Measurements from ENCODE around the gene ZNF385B.
"Not testable (repeated sequence)": the region's sequence is repeated elsewhere in the genome, so short reads cannot be mapped to it uniquely, and the experiment has no call there.

ZNF385B gene

DNA sequence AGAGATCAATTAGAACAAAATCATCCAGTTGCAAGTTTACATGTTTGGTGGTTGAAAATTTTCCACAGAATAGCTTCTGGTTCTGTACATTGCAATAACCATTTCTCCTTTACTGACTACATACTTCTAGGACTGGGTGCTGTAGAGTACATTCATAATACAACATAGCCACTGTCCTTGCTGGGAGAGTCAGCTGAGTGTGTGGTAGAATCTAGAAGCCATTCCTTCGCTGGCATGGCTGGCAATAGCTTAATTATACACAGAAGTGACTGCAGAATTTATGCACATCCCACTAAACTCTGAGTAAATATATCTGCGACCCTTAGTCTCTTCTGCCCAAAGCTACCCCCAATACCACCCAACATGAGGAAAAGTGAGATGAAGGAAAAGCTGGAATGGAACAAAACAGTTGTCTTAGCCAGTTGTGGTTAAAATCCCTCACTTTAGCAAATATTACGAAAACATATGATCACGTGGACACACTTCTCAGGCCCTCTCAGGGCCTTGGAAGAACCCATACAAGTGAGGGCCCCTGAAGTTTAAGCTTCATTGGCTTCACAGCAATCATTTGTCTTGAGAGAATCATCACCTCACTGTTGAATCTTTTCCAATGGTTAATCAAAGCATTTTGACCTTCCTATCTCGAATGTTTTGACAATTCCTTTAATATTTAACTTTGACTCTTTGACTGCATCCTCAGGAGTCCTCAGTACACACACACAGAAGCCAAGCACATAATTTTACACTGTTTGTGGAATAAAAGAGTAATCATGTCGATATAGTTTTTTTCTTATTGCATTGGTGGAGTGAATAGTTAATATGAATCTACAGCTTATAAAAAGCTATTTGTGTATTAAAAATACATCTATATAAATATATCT is 225.1 kb downstream of the ZNF385B start:
- no peak for DNase-seq (ENCODE audit: low read depth, low spot score)

GRCh38 chr2:179631769-179632385 is 229.5 kb downstream of the ZNF385B start:
- DNase-seq (ENCODE audit: low read depth, low spot score): not testable (repeated sequence)

DNA sequence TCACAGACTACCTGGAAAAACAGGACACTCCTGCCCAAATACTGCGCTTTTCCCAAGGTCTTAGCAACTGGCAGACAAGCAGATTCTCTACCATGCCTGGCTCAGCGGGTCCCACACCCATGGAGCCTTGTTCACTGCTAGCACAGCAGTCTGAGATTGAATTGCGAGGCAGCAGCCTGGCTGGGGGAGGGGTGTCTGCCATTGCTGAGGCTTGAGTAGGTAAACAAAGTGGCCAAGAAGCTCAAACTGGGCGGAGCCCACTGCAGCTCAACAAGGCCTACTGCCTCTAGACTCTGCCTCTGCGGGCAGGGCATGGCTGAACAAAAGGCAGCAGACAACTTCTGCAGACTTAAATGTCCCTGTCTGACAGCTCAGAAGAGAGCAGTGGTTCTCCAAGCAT is 231.6 kb downstream of the ZNF385B start:
- not testable (repeated sequence) for DNase-seq (ENCODE audit: low read depth, low spot score)

DNA sequence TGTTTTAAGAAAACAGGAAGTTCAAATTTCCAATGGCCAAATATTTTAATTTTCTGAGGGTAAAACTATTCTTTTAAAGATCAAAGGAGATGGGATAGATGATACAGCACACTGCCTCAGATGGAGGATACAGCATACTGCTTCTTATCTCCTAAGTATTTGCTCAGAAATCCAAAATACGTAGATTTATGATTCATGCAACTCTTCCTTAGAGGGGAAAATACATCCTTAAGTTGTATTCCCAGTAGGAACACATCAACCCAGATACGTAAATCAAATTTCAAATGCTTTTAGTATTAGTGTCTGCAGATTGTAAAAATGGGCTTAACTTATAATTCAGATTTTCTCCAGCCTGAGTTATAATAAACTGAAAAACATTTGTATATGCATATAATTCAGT is 235.2 kb downstream of the ZNF385B start:
- no peak for DNase-seq (ENCODE audit: low read depth, low spot score)

DNA sequence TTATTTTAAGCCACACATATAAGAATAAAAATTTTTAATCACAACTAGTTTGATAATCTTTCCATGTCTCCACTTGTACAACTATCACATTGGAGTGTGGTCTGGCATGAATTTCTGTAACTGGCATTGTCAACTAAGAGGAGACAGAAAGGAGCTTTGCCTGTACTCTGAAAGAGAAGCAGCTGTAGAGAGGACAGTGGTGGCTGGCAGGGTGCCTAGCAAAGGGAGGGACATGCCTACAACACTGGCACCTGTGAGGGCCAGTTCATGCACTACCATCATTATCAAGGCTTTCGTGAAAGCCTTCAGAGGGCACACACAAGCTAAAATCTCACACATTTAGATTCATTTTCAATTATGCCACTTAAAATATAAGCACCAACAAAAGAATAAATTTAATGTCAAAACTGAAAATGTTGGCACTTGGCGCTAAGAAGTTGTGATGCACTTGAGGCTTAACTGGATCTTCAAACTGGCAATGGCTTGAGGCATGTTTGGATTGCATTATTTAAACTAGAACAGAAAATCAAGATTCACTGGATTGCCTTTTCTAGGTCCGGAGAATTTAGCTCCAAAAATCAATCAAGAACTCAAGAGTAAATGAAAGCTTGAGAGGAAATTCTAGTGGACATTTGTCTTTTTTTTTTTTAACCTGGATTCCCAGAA is 238.6 kb downstream of the ZNF385B start:
- no peak for DNase-seq (ENCODE audit: low read depth, low spot score)

GRCh38 chr2:179622112-179622511 is 239.3 kb downstream of the ZNF385B start:
- DNase-seq (ENCODE audit: low read depth, low spot score): no peak

DNA sequence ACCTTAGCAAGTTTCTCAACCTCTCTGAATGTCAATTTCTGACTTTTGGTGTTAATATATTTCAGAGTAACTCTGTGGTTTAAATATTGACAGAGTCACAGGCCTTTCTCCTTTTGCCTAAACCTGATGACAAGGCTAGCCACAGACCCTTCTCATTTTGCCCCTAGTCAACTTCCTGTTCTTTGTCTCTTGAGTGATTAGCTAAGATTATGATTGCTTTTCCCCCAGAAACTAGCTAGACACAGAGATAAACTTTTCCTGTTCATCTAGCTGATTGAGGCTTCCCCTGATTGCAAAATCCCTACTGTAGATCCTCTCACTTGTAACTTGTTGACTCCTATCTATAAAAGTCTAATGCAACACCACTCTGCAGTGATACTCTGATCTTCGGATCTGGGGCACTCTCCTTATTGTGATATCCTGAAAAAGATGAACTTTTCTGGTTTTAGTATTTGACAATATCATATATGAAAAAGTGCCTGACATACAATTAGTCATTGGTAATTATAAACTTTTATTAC is 241.4 kb downstream of the ZNF385B start:
- DNase-seq (ENCODE audit: low read depth, low spot score): no peak

DNA sequence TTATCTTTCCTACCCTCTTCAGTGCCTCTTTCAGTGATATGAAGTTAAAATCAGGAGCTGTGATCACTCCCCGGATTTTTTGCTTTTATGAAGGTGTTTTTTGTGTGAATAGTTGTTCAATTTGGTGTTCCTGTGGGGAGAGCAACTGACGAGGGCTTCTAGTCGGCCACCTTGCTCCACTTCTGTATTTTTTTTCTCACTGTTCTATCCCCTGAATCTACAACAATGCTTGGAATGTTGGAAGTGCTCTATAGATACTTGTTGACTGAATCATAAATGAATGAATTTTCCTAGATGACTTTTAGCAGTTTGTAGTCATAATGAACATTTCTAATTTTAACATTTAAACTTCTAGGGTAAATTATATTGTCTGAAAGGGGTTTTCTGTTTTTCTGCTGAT is 247.3 kb downstream of the ZNF385B start:
- DNase-seq (ENCODE audit: low read depth, low spot score): no peak

DNA sequence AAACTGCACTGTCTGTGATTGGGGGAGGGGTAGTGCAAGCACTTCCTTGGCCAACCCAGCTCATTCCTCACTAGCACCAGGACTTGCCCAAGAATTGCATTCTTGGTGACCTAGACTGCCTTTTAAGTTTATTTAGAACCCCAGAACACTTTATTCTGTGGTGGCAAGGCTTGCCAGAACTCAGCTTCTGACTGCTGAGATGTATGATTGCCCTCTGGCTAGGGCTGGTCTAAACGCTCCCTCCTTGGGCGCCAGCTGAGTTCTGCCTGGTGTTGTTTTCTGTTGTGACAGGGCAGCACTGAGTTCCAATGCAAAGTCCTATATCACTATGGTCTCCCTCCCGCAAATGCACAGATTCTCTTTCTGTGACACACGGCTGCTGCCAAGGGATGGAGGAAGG is 247.7 kb downstream of the ZNF385B start:
- DNase-seq (ENCODE audit: low read depth, low spot score): no peak

DNA sequence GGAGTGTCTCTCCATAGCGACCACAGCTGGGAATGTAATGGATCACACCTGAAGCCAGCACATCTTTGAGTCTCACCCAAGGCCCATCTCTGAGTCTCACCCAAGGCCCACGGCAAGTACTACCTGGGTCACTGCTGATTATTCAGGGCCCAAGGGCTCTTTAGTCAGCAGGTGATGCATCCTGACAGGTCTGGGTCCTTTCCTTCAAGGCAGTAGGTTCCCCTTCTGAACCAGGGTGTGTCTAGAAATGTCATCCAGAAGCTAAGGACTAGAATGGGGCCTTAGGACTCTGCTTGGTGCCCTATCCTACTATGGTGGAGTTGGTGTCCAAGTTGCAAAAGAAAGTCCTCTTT is 248.1 kb downstream of the ZNF385B start:
- no peak for DNase-seq (ENCODE audit: low read depth, low spot score)

- DNase-seq (ENCODE audit: low read depth, low spot score): no peak
These were observed 248.7 kb downstream of the ZNF385B start for GRCh38 chr2:179612591-179613298.

DNA sequence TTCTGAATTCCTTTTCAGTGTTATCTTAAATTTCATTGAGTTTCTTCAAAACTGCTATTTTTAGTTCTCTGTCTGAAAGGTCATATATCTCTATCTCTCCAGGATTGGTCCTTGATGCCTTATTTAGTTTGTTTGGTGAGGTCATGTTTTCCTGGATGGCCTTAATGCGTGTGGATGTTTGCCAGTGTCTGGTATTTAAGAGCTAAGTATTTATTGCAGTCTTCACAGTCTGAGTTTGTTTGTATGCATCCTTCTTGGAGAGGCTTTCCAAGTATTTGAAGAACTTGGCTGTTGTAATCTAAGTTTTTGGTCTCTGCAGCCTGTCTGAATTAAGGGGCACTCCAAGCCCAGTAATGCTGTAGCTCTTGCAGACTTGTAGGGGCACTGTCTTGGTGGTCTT is 249.3 kb downstream of the ZNF385B start:
- DNase-seq (ENCODE audit: low read depth, low spot score): no peak

GRCh38 chr2:179606141-179606540 is 255.3 kb downstream of the ZNF385B start:
- no peak for DNase-seq (ENCODE audit: low read depth, low spot score)

DNA sequence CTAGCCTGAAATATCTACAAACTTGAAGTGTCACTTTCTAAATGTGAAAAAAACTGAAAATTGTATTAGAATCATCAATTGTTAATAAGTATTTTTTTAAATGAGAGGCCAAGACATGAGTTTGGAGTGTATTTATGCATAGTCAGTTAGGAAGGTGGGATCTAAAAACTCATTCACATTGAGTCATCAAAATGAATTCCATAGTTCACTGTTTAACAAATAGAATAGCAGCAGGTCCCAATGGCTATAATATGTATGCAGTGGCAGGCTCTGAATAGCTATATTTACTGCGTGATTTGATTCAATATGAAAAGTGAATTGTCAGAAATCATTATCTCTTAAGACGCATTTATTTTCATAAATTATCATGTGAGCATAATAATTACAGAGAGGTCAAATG is 256.1 kb downstream of the ZNF385B start:
- no peak for DNase-seq (ENCODE audit: low read depth, low spot score)

DNA sequence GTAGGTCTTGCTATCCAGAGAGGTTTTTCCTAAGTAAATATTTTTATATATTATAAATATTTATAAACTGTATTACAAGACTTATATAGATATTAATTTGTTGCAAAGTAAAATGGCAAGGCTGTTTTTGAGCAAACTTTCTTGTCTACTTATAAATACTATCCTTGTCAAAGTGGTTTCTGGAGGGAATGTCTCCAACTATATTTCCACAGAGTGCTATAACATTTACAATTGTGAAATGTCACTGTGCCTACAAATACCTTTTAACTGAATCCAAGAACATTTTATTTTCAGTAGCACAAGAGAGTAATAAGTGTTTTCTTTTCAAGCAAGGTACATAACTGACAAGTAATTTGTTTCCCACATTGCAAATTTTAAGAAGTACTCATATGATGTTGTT is 256.8 kb downstream of the ZNF385B start:
- DNase-seq (ENCODE audit: low read depth, low spot score): no peak

GRCh38 chr2:179602452-179602851 is 259.0 kb downstream of the ZNF385B start:
- DNase-seq (ENCODE audit: low read depth, low spot score): no peak

- no peak for DNase-seq (ENCODE audit: low read depth, low spot score)
These were observed 265.4 kb downstream of the ZNF385B start for GRCh38 chr2:179596018-179596417.

- no peak for DNase-seq (ENCODE audit: low read depth, low spot score)
These were observed 266.1 kb downstream of the ZNF385B start for GRCh38 chr2:179595284-179595683.

GRCh38 chr2:179594268-179595112 is 266.9 kb downstream of the ZNF385B start:
- no peak for DNase-seq (ENCODE audit: low read depth, low spot score)

DNA sequence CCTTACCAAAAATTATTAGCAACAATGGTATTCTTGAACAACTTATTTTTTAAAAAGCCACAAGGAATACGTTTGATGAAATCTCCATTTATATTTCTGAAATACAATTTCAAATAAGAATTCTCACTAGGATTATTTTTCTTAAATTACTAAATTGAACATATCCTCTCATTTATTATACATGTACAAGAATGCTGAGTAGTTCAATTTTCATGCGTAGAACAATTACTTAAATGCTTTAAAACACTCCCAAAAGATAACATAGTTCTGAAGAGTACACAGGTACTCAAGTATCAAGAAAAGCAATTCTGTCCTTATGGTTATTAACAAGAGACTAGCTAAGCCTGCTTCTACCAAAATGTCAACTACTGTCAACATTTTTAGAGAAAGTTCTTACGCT is 268.1 kb downstream of the ZNF385B start:
- DNase-seq (ENCODE audit: low read depth, low spot score): no peak
